ES-I3 (cell line): ENCODE results near the gene DIPK1C.
"Not testable (repeated sequence)": the region's sequence is repeated elsewhere in the genome, so short reads cannot be mapped to it uniquely, and the experiment has no call there.

Source experiments
- H3K36me3 ChIP-seq: 2 replicates; pipeline ENCODE4 v1.6.1; 2013; ENCODE audit warnings: mild to moderate bottlenecking, low read length, control low read depth, moderate library complexity; ENCODE audit not compliant: insufficient read depth
- H3K4me1 ChIP-seq: 2 replicates; pipeline ENCODE4 v1.6.1; 2013; ENCODE audit warnings: mild to moderate bottlenecking, control low read depth, low read length; ENCODE audit not compliant: insufficient read depth
- H3K9ac ChIP-seq: 2 replicates; pipeline ENCODE4 v1.6.1; 2013; ENCODE audit warnings: low read depth, mild to moderate bottlenecking, low read length, moderate library complexity
- H3K9me3 ChIP-seq: 2 replicates; pipeline ENCODE4 v1.6.1; 2013; ENCODE audit warnings: mild to moderate bottlenecking, low read length, moderate library complexity; ENCODE audit not compliant: control insufficient read depth, insufficient read depth

DIPK1C gene

GRCh38 chr18:74457043-74457724, at the start of gene DIPK1C:
TSS of gene DIPK1C (minus strand) at chr18:74457308. CDS start at chr18:74457259, 49 bp downstream.
- no peaks in the 10 kb centered on the region for H3K4me1 ChIP-seq
- no peaks in the 10 kb centered on the region for H3K9me3 ChIP-seq
- peak within 1 kb of the TSS; percentile 59; the same call in 1 of the 2 replicates for H3K9ac ChIP-seq
- no peaks in the 10 kb centered on the region for H3K36me3 ChIP-seq

- H3K4me1 ChIP-seq = no peaks in the 10 kb centered on the region
- peaks cover 30% of the 10 kb centered on the region for H3K36me3 ChIP-seq
- no peak overlapping the region for H3K9ac ChIP-seq
- H3K9me3 ChIP-seq = no peaks in the 10 kb centered on the region
Measured at GRCh38 chr18:74506448-74507084, 49.5 kb upstream of the DIPK1C start.

GRCh38 chr18:74505776-74506175, 48.7 kb upstream of the DIPK1C start:
- Histone ChIP-seq H3K4me1 (no peaks in the 10 kb centered on the region), H3K9ac (no peak overlapping the region), H3K36me3 (peaks cover 30% of the 10 kb centered on the region), H3K9me3 (no peaks in the 10 kb centered on the region)

- Histone ChIP-seq H3K9me3 (no peaks in the 10 kb centered on the region), H3K9ac (no peak overlapping the region), H3K4me1 (peaks cover 18% of the 10 kb centered on the region), H3K36me3 (peaks cover 20% of the 10 kb centered on the region)
Measured at GRCh38 chr18:74503137-74503536, 46.0 kb upstream of the DIPK1C start.

- H3K9me3 ChIP-seq = no peaks in the 10 kb centered on the region
- H3K36me3 ChIP-seq = peaks cover 20% of the 10 kb centered on the region
- no peak overlapping the region for H3K9ac ChIP-seq
- H3K4me1 ChIP-seq = peaks cover 18% of the 10 kb centered on the region
Measured at GRCh38 chr18:74501386-74501785, 44.3 kb upstream of the DIPK1C start.

- Histone ChIP-seq H3K4me1 (peaks cover 18% of the 10 kb centered on the region), H3K36me3 (peaks cover 20% of the 10 kb centered on the region)
- H3K9me3 ChIP-seq, H3K9ac ChIP-seq: not testable (repeated sequence)
Measured at GRCh38 chr18:74500774-74501173, 43.7 kb upstream of the DIPK1C start.

- Histone ChIP-seq H3K9me3 (no peaks in the 10 kb centered on the region), H3K9ac (no peak overlapping the region), H3K4me1 (peaks cover 18% of the 10 kb centered on the region), H3K36me3 (peaks cover 20% of the 10 kb centered on the region)
Measured at GRCh38 chr18:74500372-74500771, 43.3 kb upstream of the DIPK1C start.

GRCh38 chr18:74499633-74500032, 42.5 kb upstream of the DIPK1C start:
- 0 out of 2 replicates have a peak overlapping the region, but pooled peaks have one; percentile 13 for H3K9ac ChIP-seq
- peaks cover 18% of the 10 kb centered on the region for H3K4me1 ChIP-seq
- H3K9me3 ChIP-seq = no peaks in the 10 kb centered on the region
- H3K36me3 ChIP-seq = peaks cover 20% of the 10 kb centered on the region

GRCh38 chr18:74498712-74499627, 41.9 kb upstream of the DIPK1C start:
- 0 out of 2 replicates have a peak overlapping the region, but pooled peaks have one; percentile 13 for H3K9ac ChIP-seq
- H3K9me3 ChIP-seq = no peaks in the 10 kb centered on the region
- peaks cover 17% of the 10 kb centered on the region for H3K36me3 ChIP-seq
- peaks cover 18% of the 10 kb centered on the region for H3K4me1 ChIP-seq

GRCh38 chr18:74497778-74498177, 40.7 kb upstream of the DIPK1C start:
- H3K4me1 ChIP-seq = peaks cover 18% of the 10 kb centered on the region

GRCh38 chr18:74497324-74497676, 40.2 kb upstream of the DIPK1C start:
- peak overlapping the region; percentile 98; the same call in 1 of the 2 replicates for H3K9ac ChIP-seq
- H3K4me1 ChIP-seq = peaks cover 18% of the 10 kb centered on the region
- H3K9me3 ChIP-seq = no peaks in the 10 kb centered on the region
- peaks cover 11% of the 10 kb centered on the region for H3K36me3 ChIP-seq

More at GRCh38 chr18:74497778-74498177, 40.7 kb upstream of the DIPK1C start:
- Histone ChIP-seq H3K36me3 (peaks cover 12% of the 10 kb centered on the region), H3K9me3 (no peaks in the 10 kb centered on the region), H3K9ac (no peak overlapping the region)

- H3K4me1 ChIP-seq = peaks cover 18% of the 10 kb centered on the region
- H3K9ac ChIP-seq = peak overlapping the region; percentile 98
- no peaks in the 10 kb centered on the region for H3K9me3 ChIP-seq
- H3K36me3 ChIP-seq = peaks cover 8% of the 10 kb centered on the region
Measured at GRCh38 chr18:74496508-74497323, 39.6 kb upstream of the DIPK1C start.

GRCh38 chr18:74495581-74496507, 38.7 kb upstream of the DIPK1C start, which contains the start of gene CNDP2:
TSS of gene CNDP2 (plus strand) at chr18:74496363. CDS start at chr18:74499974, 3,611 bp downstream.
- peak within 1 kb of the TSS; percentile 98 for H3K9ac ChIP-seq
- peaks cover 18% of the 10 kb centered on the region for H3K4me1 ChIP-seq
- no peaks in the 10 kb centered on the region for H3K9me3 ChIP-seq
- H3K36me3 ChIP-seq = peaks cover 3% of the 10 kb centered on the region; the same call in 1 of the 2 replicates
